IMR-90 (cell line): ENCODE measurements around the gene PLA2G2C. TPM values are rescaled to one million over a fixed set of nuclear protein-coding genes. Genes with fewer than 3 reads are reported as not detected.

Experiments
- ATAC-seq: fragments of 200-7000 bp; cut with Tn5 transposase; 2 replicates; pipeline ENCODE4 v1.9.1; 2020; ENCODE audit warnings: low read depth, mild to moderate bottlenecking, moderate library complexity
- BruUV-seq: library from RNA; stranded (reverse); fragments of 400-500 nt; replicated peaks from 2 replicates; lab custom pipeline; 2021; lab: Mats Ljungman, UMichigan
- CTCF ChIA-PET: fragments of 300-600 bp; formaldehyde crosslinking; extraction: SDS; loops from one replicate; lab custom pipeline; 2021; ENCODE audit warnings: antibody characterized with exemption; lab: Yijun Ruan, JAX
- POLR2A ChIA-PET: fragments of 300-600 bp; sonication (Branson Sonifier 250); formaldehyde crosslinking; loops from one replicate; lab custom pipeline; 2022; ENCODE audit warnings: antibody characterized with exemption; ENCODE audit not compliant: unreplicated experiment; lab: Charles Lee
- DNase-seq: peaks from one replicate; pipeline ENCODE4 v3.0.0; 2013
- H2AFZ ChIP-seq: replicated peaks from 2 replicates; pipeline ENCODE3; 2013; ENCODE audit warnings: low read length, mild to moderate bottlenecking; ENCODE audit not compliant: poor library complexity
- H2AK5ac ChIP-seq: 2 replicates; pipeline ENCODE4 v1.6.1; 2013; ENCODE audit warnings: low read depth, low read length, inconsistent platforms
- H2AK9ac ChIP-seq: replicated peaks from 2 replicates; pipeline ENCODE3; 2013; ENCODE audit warnings: mild to moderate bottlenecking, low read depth, low read length, moderate library complexity; ENCODE audit not compliant: poor library complexity
- H2BK120ac ChIP-seq: 2 replicates; pipeline ENCODE4 v1.6.1; 2013; ENCODE audit warnings: low read depth, low read length, inconsistent platforms
- H2BK15ac ChIP-seq: 3 replicates; pipeline ENCODE4 v1.6.1; 2013; ENCODE audit warnings: low read depth, low read length, inconsistent platforms
- H2BK20ac ChIP-seq: 2 replicates; pipeline ENCODE4 v1.6.1; 2013; ENCODE audit warnings: low read depth, mild to moderate bottlenecking, inconsistent platforms, low read length, moderate library complexity
- H2BK5ac ChIP-seq: 2 replicates; pipeline ENCODE4 v1.6.1; 2013; ENCODE audit warnings: mild to moderate bottlenecking, low read depth, low read length, inconsistent platforms; ENCODE audit not compliant: poor library complexity, severe bottlenecking
- H3K14ac ChIP-seq: replicated peaks from 2 replicates; pipeline ENCODE4 v1.6.1; 2013; ENCODE audit warnings: low read depth, low read length, inconsistent platforms
- H3K18ac ChIP-seq: 2 replicates; pipeline ENCODE4 v1.6.1; 2013; ENCODE audit warnings: low read depth, low read length, control low read depth
- H3K23ac ChIP-seq: 2 replicates; pipeline ENCODE4 v1.6.1; 2013; ENCODE audit warnings: low read depth, low read length, inconsistent platforms
- H3K27ac ChIP-seq: 2 replicates; pipeline ENCODE4 v1.5.1; 2013; ENCODE audit warnings: mild to moderate bottlenecking, control low read depth, low read length; ENCODE audit not compliant: insufficient read depth
- H3K27me3 ChIP-seq: 2 replicates; pipeline ENCODE4 v1.6.1; 2013; ENCODE audit warnings: low read length; ENCODE audit not compliant: control insufficient read depth, insufficient read depth
- H3K36me3 ChIP-seq: 2 replicates; pipeline ENCODE4 v1.6.1; 2013; ENCODE audit warnings: low read length, mixed read lengths; ENCODE audit not compliant: control insufficient read depth, insufficient read depth
- H3K4ac ChIP-seq: 2 replicates; pipeline ENCODE4 v1.6.1; 2013; ENCODE audit warnings: low read depth, low read length, inconsistent platforms
- H3K4me1 ChIP-seq: 2 replicates; pipeline ENCODE4 v1.6.1; 2013; ENCODE audit warnings: low read length, mixed read lengths; ENCODE audit not compliant: control insufficient read depth, insufficient read depth
- H3K4me2 ChIP-seq: 2 replicates; pipeline ENCODE4 v1.6.1; 2013; ENCODE audit warnings: low read depth, mild to moderate bottlenecking, control low read depth, low read length, moderate library complexity
- H3K4me3 ChIP-seq: 2 replicates; pipeline ENCODE4 v1.5.1; 2013; ENCODE audit warnings: low read depth, mild to moderate bottlenecking, control low read depth, low read length, moderate library complexity; ENCODE audit not compliant: insufficient read depth
- H3K56ac ChIP-seq: 2 replicates; pipeline ENCODE4 v1.6.1; 2013; ENCODE audit warnings: low read length, inconsistent platforms; ENCODE audit not compliant: insufficient read depth; ENCODE audit errors: extremely low read depth
- H3K79me1 ChIP-seq, 2 experiments: 2 replicates each; pipeline ENCODE4 v1.6.1; 2013; ENCODE audit warnings: low read length in 2 of 2, inconsistent platforms in 1 of 2, low read depth in 1 of 2
- H3K9ac ChIP-seq: 2 replicates; pipeline ENCODE4 v1.6.1; 2013; ENCODE audit warnings: low read depth, low read length, control low read depth
- H3K9me1 ChIP-seq: 2 replicates; pipeline ENCODE4 v1.6.1; 2013; ENCODE audit warnings: low read length, inconsistent platforms; ENCODE audit not compliant: insufficient read depth
- H3K9me3 ChIP-seq: 2 replicates; pipeline ENCODE4 v1.6.1; 2013; ENCODE audit warnings: low read length; ENCODE audit not compliant: control insufficient read depth, insufficient read depth
- H4K20me1 ChIP-seq: 2 replicates; pipeline ENCODE4 v1.6.1; 2013; ENCODE audit warnings: low read length, inconsistent platforms; ENCODE audit not compliant: insufficient read depth
- H4K5ac ChIP-seq: 2 replicates; pipeline ENCODE4 v1.6.1; 2013; ENCODE audit warnings: mild to moderate bottlenecking, low read depth, low read length, control low read depth
- H4K8ac ChIP-seq, 2 experiments: 2 replicates each; pipeline ENCODE4 v1.6.1; 2013; ENCODE audit warnings: low read depth in 2 of 2, low read length in 2 of 2, control low read depth in 1 of 2, inconsistent platforms in 1 of 2
- H4K91ac ChIP-seq: 2 replicates; pipeline ENCODE4 v1.6.1; 2013; ENCODE audit warnings: low read depth, low read length, inconsistent platforms; ENCODE audit not compliant: insufficient read depth
- FOS ChIP-seq: fragments of 150-350 bp; IDR thresholded peaks from 2 replicates; pipeline ENCODE4 v1.6.1; 2016; ENCODE audit warnings: low read depth, low read length
- WGBS, 2 experiments: methylation state at CpG; one replicate each; pipeline versions ENCODE4 v1.1.5 to v1.1.7; 2013; ENCODE audit warnings: missing lambda C conversion rate in 2 of 2; ENCODE audit not compliant: insufficient read length in 1 of 2; ENCODE audit errors: extremely low coverage in 2 of 2; 5-methylcytosine and 5-hydroxymethylcytosine counted together
- dilution Hi-C: fragments of 300-500 bp; cut with HindIII; formaldehyde crosslinking; loops from one replicate; pipeline ENCODE4 v1.14.3; 2018; ENCODE audit warnings: low sequenced_read_pairs; ENCODE audit not compliant: unreplicated experiment
- in situ Hi-C: fragments of 300-500 bp; cut with MboI; formaldehyde crosslinking; loops from 3 replicates; pipeline ENCODE4 v1.14.3; 2019; ENCODE audit warnings: low sequenced_read_pairs, inconsistent platforms, mixed read lengths
- intact Hi-C: fragments of 100-400 bp; cut with micrococcal nuclease; formaldehyde crosslinking; loops from 2 replicates; pipeline ENCODE4 v1.10.0; 2022
- polyA plus RNA-seq, 3 experiments: library from polyadenylated mRNA; depleted of rRNA; stranded (reverse); fragments of >200 nt; gene quantifications; 2 replicates each; pipeline ENCODE4 v1.2.3, GENCODE V29; 2012; ENCODE audit warnings: low replicate concordance in 1 of 3
- total RNA-seq: library from RNA; depleted of rRNA; stranded (reverse); fragments of >200 nt; gene quantifications from 2 replicates; pipeline ENCODE4 v1.2.3, GENCODE V29; 2012

Gene PLA2G2C
- total and polyA plus RNA-seq, 2 of the 4 experiments (the other 2 are of a cell fraction) = not detected

- H3K27me3 ChIP-seq = peaks cover 38% of the 10 kb centered on the region
- dilution Hi-C loops = no loop called here
- no peak overlapping the region for H2BK20ac ChIP-seq
- H4K91ac ChIP-seq = no peak overlapping the region
- H3K4me2 ChIP-seq = no peak overlapping the region
- no peak overlapping the region for H4K8ac ChIP-seq
- H3K4me3 ChIP-seq = no peak overlapping the region
- no peak overlapping the region for H3K27ac ChIP-seq
- CTCF ChIA-PET = interaction anchor here (0.6 to 1.4 kb wide), 3 partner anchors 24 to 278 kb away, joined by 3 read pairs; no protein-coding TSS in a partner anchor
- no peak overlapping the region for H3K9ac ChIP-seq
- no peak overlapping the region for H3K14ac ChIP-seq
- no CpG with 5 or more reads among the region's 4 CpGs for WGBS, 2 experiments
- in situ Hi-C loops = no loop called here
- ATAC-seq = no peak
- H4K20me1 ChIP-seq = no peaks in the 10 kb centered on the region
- no peak overlapping the region for H4K5ac ChIP-seq
- no peak overlapping the region for H3K18ac ChIP-seq
- H2AK9ac ChIP-seq = no peak overlapping the region
- no peaks in the 10 kb centered on the region for H3K9me3 ChIP-seq
- no peak overlapping the region for H2BK120ac ChIP-seq
- BruUV-seq = no TSS peak
- no peak overlapping the region for H3K56ac ChIP-seq
- H2AFZ ChIP-seq = no peak overlapping the region
- DNase-seq = no peak
- no peak for TF ChIP-seq FOS
- no peaks in the 10 kb centered on the region for H3K4me1 ChIP-seq
- POLR2A ChIA-PET = interaction anchor here (0.8 kb wide), 1 partner anchor 43 kb away, joined by 11 read pairs; no protein-coding TSS in a partner anchor
- no peak overlapping the region for H2BK15ac ChIP-seq
- H3K79me1 ChIP-seq = no peaks in the 10 kb centered on the region
- H3K36me3 ChIP-seq = no peaks in the 10 kb centered on the region
- intact Hi-C loops = loop anchor here (1.0 kb wide), 3 partner anchors 94 to 277 kb away; no protein-coding TSS in a partner anchor
- no peak overlapping the region for H2BK5ac ChIP-seq
- H2AK5ac ChIP-seq = no peak overlapping the region
- H3K9me1 ChIP-seq = no peaks in the 10 kb centered on the region
- H3K4ac ChIP-seq = no peak overlapping the region
- no peak overlapping the region for H3K23ac ChIP-seq
These were observed 9.1 kb upstream of the PLA2G2C start for GRCh38 chr1:20195462-20195780.
